ENCODE measurements around the gene PIGT.

Gene PIGT

DNA sequence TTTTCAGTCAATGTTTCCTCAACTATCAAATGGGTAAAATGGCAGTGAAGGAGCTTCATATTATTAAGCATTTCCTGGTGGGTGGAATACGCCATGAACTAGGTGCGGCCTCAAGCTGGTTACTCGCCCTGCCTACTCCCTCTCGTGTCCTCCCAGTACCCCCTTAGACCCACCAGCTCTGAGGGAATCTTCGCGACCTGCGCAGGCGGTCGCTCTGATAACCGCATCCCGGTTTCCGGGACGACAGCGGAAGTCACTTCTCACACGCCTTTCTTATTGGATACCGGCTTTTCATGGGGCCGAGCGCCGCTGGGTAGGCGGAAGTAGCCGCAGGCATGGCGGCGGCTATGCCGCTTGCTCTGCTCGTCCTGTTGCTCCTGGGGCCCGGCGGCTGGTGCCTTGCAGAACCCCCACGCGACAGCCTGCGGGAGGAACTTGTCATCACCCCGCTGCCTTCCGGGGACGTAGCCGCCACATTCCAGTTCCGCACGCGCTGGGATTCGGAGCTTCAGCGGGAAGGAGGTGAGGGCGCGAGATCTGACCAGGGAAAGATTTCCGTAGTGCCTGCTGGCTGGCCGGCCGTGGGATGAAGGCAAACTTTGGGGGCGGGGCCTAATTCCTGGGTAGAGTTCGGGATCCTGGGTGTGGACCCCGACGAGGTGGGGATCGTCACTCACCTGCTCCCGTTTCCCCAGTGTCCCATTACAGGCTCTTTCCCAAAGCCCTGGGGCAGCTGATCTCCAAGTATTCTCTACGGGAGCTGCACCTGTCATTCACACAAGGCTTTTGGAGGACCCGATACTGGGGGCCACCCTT lies at the start of gene PIGT:
Gene PIGT, plus strand, starts transcription at position 320 of the 816 bp plus-strand sequence. Its CDS starts 16 bp downstream, at position 336.
- peak; percentile 91 for DNase-seq (ENCODE audit: low spot score)
- TF ChIP-seq, protein P1, sequence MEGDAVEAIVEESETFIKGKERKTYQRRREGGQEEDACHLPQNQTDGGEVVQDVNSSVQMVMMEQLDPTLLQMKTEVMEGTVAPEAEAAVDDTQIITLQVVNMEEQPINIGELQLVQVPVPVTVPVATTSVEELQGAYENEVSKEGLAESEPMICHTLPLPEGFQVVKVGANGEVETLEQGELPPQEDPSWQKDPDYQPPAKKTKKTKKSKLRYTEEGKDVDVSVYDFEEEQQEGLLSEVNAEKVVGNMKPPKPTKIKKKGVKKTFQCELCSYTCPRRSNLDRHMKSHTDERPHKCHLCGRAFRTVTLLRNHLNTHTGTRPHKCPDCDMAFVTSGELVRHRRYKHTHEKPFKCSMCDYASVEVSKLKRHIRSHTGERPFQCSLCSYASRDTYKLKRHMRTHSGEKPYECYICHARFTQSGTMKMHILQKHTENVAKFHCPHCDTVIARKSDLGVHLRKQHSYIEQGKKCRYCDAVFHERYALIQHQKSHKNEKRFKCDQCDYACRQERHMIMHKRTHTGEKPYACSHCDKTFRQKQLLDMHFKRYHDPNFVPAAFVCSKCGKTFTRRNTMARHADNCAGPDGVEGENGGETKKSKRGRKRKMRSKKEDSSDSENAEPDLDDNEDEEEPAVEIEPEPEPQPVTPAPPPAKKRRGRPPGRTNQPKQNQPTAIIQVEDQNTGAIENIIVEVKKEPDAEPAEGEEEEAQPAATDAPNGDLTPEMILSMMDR (IDR thresholded peaks at IDR 0.05; ENCODE audit: extremely low read depth, missing control alignments) = no peak

DNA sequence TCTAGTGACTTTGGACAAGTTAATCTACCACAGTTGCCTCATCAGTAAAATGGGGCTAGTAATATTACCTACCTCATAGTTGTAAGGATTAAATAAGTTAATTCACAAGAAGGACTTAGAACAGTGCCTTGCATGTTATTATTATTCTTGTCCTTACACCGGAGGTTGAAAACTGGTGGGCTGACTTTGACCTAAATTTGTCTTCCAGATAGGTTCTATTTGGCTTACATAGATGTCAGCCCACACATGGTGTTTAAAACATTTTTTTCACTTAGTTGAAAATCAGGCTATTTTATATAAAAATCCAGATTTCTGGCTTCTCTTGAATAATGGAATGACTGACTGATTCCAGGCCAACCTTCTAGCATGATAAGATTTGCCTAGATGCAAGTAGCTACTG lies 49.7 kb upstream of the PIGT start:
- TF ChIP-seq, protein P1 (IDR thresholded peaks at IDR 0.05; ENCODE audit: extremely low read depth, missing control alignments) = no peak
- no peak for DNase-seq (ENCODE audit: low spot score)

DNA sequence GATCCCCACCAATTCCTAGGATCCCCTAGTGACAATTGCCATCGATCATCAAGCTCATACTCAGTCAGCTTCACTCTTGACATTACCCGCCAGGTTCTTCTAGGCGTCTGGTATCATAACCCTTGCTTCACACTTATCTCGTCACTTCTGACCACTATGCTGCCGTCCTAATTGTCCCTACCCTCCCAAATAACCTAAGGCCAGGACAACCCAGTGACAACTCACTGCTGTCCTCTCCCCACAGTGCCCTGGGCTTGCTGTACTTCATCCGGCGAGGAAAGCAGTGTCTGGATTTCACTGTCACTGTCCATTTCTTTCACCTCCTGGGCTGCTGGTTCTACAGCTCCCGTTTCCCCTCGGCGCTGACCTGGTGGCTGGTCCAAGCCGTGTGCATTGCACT lies 49.3 kb upstream of the PIGT start:
- TF ChIP-seq, protein P1 (IDR thresholded peaks at IDR 0.05; ENCODE audit: extremely low read depth, missing control alignments) = no peak
- no peak for DNase-seq (ENCODE audit: low spot score)

DNA sequence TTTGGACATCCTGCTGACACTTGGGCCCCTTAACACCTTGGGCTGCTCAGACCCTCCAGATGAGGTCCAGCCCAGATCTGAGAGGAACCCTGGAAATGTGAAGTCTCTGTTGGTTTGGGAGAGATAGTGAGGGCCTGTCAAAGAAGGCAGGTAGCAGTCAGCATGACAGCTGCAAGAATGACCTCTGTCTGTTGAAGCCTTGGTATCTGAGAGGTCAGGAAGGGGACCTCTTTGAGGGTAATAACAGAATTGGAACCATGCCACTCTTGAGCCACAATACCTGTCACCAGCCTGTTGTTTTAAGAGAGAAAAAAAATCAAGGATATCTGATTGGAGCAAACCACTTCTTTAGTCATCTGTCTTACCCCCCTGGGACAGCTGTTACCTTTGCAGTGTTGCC lies 48.8 kb upstream of the PIGT start:
- no peak for DNase-seq (ENCODE audit: low spot score)
- TF ChIP-seq, protein P1 (IDR thresholded peaks at IDR 0.05; ENCODE audit: extremely low read depth, missing control alignments) = no peak

DNA sequence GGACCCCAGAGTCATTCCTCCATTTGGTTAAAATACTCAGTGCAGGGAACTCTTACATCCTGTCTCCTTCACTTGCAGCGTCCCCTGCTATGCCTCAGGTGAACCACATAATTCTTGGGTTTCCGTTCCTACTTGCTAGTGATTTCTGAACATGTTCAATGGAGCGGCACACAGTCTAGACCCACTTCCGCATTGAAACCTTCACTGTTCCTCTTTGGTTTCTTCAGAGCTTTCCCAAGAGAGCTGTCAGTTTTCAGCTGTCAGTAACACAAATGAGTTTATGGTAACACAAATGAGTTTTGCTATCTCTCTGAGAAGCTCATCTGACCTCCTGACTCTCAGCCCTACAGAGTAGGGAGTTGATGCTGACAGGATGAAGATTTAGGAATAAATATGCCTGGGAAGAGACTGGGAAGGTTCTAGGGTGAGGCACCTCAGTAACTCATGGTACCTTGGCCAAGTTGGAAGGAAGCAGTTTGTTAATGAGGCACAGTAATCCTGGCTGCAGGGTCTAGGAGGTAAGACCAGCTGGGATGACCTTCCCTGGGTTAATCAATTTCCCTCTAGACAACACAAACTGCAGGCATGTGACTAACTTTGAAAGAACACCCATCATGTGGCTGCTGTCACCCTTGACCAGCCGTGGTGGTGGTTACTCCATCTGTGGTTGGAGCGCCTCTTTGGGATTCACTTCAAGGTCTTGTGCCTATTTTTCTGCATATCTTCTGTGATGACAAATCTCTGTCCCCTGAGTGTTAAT lies 47.5 kb upstream of the PIGT start:
- peak; percentile 86 for DNase-seq (ENCODE audit: low spot score)
- TF ChIP-seq, protein P1 (IDR thresholded peaks at IDR 0.05; ENCODE audit: extremely low read depth, missing control alignments) = no peak

DNA sequence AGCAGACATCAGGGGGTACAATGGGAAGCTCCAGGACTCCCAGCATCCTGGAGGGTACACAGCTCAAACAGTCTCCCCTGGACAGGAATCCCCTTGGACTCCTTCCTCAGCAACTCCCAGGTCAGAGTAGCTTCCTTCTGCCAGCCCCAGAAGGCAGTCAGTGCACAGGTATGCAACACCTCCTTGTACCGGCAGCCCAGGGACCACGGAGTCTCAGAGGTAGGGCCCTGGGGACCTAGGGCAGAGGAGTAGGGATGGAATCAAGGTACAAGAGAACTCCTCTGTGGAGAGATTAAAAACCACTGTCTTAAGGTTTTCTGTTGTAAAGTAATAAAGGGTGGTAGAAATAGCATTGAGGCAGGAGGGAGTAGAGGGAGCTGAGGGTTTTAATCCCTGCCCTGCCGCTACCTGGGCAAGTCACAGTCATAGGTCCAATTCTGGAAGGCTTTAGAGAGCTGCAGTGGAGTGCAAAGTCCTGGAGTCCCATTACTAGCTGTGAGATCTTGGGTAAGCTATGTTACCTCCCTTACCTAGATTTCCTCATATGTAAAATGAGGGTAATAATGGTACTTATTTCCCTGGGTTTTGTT lies 45.3 kb upstream of the PIGT start:
- TF ChIP-seq, protein P1 (IDR thresholded peaks at IDR 0.05; ENCODE audit: extremely low read depth, missing control alignments) = no peak
- no peak for DNase-seq (ENCODE audit: low spot score)

DNA sequence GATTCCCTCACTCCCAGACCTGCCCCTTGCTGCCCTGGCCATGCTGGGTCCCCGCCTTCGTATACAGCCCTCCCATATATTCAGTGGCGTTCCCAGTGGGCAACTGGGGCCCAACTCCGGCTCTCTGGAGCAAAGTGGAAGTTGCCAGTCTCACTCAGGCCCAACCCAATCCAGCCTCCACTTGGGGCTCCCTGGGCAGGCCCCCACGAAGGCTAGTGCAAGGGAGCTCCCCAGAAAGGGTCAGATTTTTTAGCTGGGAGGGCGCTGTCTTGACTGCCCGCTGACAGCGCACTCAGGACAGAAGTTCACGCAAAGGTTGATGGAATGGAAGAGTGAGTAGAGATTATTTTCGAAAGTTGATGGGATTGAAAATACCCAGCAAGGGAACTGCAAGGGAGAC lies 43.7 kb upstream of the PIGT start:
- no peak for DNase-seq (ENCODE audit: low spot score)
- TF ChIP-seq, protein P1 (IDR thresholded peaks at IDR 0.05; ENCODE audit: extremely low read depth, missing control alignments) = no peak

All from GM20000 (cell line).